Skeletal muscle cell (primary cell): ENCODE data around the gene ZNF223.

Experiments
- DNase-seq: peaks from one replicate; pipeline ENCODE4 v3.0.0-alpha.2; 2010; ENCODE audit warnings: low read depth
- H3K4me3 ChIP-seq: 2 replicates; pipeline ENCODE4 v1.5.1; 2011; ENCODE audit warnings: low read depth, mild to moderate bottlenecking, control low read depth, low read length, moderate library complexity

Gene ZNF223

DNA sequence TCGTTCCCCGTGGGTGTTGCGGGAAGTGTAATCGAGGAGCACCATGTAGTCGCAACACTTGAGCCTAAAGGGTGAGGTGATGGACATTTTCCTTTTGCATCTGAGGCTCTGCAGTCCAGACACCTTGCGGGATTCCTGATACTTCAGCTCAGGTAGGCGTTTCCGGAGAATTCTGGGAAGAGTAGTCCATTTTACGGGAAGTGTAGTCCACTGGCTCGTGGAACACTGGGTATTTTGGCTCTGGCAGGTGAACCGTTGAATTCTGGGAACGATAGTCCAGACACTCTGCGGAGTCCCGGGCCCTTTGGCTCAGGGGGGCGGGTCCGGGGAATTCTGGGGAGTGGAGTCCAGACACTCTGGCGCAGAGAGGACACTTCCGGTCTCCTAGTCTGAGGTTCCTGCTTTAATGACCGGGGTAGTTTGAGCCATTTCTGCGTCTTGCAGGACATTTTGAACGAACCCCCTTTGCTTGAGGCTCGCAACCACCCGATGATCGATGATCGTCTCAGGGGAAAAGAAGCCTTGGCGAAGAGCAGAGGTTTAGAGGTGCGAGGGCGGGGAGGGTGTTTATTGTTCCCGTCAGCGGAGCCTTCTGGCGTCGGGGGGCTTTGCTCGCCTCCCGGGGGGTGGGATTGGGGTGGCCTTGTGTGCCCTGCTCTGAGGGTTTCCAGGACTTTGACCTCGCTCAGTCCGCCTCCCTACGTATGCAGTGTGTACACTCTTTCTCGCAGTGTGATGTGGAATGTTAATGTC, at the start of gene ZNF223:
ZNF223 (plus strand) TSS at position 387 of the 753 bp plus-strand sequence. CDS start 3,141 bp downstream, outside the sequence.
- peak; percentile 71 for DNase-seq
- H3K4me3 ChIP-seq: peak within 1 kb of the TSS; percentile 84

- DNase-seq: no peak
- peak overlapping the region; percentile 91 for H3K4me3 ChIP-seq
These were observed 49.6 kb upstream of the ZNF223 start for GRCh38 chr19:44002212-44002565.

DNA sequence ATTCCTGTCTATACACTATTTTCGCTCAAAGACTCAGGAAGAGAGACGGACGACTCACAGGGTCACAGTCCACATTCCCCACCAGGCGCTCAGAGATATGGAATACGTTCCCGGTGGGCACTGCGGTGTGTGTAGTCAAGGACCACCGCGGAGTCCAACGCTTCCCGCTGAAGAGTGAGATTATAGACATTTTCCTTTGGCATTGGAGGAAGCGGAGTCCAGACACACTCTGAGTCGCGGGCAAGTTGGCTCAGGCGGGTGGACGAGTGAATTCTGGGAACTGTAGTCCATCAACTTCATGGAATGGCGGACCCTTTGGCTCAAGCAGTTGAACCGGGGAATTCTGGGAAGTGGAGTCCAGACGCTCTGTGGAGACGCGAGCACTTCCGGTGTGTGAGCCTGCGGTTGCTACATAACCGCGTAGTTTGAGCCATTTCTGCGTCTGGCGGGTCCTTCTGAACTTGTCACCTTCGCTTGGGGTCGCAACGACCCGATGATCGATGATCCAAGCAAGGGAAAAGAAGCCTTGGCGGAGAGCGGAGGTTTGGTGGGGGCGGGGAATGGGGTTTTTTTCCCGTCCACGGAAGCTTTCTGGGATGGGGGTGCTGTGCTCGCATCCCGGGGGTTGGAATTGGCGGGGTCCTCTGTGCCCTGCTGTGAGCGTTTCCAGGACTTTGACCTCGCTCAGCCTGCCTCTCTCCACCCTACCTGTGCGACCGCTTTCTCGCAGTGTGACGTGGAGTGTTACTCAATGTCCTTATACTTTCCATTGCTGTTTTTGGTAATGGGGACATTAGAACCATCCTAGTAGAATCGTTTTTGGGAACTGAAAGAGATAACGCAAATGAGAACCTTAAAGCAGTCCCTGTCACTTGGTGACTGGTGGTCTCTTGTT, 49.0 kb upstream of the ZNF223 start, which contains the start of gene ZNF230:
ZNF230 (plus strand) TSS at position 392 of the 895 bp plus-strand sequence. CDS start 4,122 bp downstream, outside the sequence.
- peak within 1 kb of the TSS; percentile 91 for H3K4me3 ChIP-seq
- peak; percentile 85 for DNase-seq

GRCh38 chr19:44003461-44004009, 48.3 kb upstream of the ZNF223 start:
- no peak for DNase-seq
- peak overlapping the region; percentile 91 for H3K4me3 ChIP-seq

DNA sequence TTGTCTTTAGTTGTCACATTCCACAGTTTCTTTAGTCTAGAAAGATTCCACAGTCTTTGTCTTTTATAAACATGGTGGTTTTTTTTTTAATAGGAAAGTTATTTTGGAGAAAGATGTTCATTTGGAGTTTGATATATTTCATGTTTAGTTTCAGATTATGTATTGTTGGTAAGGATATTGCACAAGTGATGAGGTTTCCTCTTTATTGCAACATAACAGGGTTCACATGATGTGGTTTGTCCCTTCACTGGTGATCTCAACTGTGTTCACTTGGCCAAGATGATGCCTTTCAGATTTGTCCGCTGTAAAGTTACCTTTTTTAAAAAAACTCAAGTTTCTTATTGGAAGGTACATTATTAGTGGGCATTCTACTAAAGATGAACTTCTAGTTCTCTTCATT, 45.9 kb upstream of the ZNF223 start:
- DNase-seq: peak; percentile 9
- no peak overlapping the region for H3K4me3 ChIP-seq

DNA sequence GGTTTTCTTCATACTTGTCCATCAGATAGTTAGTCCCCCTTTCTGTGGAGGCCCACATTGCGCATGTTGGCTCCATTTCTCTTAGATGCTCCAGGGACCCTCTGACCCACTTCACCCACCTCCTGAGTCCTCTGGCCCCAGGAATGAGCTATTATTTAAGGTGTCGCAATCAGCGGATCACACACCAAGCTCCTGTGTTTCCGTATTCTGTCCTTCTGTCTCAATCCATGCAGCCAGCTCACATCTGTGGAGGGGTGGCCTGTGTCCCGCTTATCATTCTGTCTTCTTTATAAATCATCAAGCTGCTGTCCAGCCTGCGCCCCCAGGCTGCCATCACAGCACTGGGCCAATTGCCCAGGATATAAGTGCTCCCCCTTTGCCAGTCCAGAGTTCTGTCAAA, 44.4 kb upstream of the ZNF223 start:
- no peak overlapping the region for H3K4me3 ChIP-seq
- DNase-seq: no peak

GRCh38 chr19:44010468-44010867, 41.4 kb upstream of the ZNF223 start:
- no peak overlapping the region for H3K4me3 ChIP-seq

DNA sequence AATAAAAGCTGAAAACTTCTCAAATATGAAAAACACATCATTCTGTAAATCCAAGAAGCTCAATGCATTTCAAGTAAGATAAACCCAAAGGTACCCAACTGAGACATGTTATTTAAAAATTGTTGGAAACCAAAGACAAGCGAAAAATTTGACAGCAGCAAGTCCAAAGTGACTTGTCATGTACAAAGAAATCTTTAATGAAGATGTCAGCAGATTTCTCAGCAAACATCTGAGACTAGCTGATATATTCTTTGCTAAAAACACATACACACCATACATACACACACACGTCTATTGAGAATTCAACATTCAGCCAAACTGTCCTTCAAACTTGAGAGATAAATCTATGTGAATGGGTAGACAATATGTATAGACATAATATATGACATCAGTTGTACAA, 32.3 kb upstream of the ZNF223 start:
- no peak overlapping the region for H3K4me3 ChIP-seq
- DNase-seq: no peak

More at GRCh38 chr19:44010468-44010867, 41.4 kb upstream of the ZNF223 start:
- DNase-seq: no peak

DNA sequence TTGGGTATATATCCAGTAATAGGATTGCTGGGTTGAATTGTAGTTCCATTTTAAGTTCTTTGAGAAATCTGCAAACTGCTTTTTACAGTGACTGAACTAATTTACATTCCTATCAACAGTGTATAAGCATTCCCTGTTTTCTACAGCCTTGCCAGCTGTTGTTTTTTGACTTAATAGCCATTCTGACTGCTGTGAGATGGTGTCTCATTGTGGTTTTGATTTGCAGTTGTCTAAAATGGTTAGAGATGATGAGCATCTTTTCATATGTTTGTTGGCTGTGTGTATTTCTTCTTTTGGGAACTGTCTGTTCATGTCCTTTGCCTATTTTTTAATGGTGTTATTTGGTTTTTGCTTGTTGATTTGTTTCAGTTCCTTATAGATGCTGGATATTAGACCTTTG, 30.6 kb upstream of the ZNF223 start:
- no peak overlapping the region for H3K4me3 ChIP-seq
- DNase-seq: no peak

- DNase-seq: no peak
- H3K4me3 ChIP-seq: peak overlapping the region; percentile 86
These were observed 27.0 kb upstream of the ZNF223 start for GRCh38 chr19:44024900-44025216.

- peak; percentile 65 for DNase-seq
- H3K4me3 ChIP-seq: peak within 1 kb of the TSS; percentile 86
These were observed 26.5 kb upstream of the ZNF223 start, which contains the start of gene ZNF222 for GRCh38 chr19:44025217-44025936. Gene ZNF222 (plus strand): TSS chr19:44025379. CDS start chr19:44025437, 58 bp downstream.

DNA sequence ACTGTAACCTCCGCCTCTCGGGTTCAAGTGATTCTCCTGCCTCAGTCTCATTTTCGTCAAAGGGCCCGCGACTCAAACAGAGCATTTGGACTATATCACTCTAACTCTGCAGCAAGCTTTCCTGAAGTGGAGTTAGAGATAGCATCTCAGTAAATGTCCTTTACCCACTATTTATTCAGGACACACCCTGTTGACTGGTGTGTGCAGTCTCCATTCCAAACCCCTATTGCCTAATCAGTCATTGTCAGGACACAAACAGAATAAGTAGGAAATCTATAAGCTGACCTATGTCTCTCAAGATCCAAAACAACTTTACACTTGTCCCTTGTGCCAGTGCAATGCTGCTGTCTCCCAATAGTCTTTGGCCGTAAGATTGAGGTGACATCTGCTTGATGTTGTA, 25.2 kb upstream of the ZNF223 start:
- DNase-seq: no peak
- no peak overlapping the region for H3K4me3 ChIP-seq

DNA sequence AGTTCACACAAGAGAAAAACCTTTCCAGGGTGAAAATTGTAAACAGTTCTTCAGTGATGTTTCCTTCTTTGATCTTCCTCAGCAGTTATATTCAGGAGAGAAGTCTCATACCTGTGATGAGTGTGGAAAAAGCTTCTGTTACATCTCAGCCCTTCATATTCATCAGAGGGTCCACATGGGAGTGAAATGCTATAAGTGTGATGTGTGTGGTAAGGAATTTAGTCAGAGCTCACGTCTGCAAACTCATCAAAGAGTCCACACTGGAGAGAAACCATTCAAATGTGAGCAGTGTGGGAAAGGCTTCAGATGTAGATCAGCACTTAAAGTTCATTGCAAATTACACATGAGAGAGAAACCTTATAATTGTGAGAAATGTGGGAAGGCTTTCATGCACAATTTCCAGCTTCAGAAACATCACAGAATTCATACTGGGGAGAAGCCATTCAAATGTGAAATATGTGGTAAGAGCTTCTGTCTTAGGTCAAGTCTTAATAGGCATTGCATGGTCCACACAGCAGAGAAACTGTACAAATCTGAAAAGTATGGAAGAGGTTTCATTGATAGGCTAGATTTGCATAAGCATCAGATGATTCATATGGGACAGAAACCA, 19.7 kb upstream of the ZNF223 start:
- DNase-seq: no peak
- H3K4me3 ChIP-seq: no peak overlapping the region

DNA sequence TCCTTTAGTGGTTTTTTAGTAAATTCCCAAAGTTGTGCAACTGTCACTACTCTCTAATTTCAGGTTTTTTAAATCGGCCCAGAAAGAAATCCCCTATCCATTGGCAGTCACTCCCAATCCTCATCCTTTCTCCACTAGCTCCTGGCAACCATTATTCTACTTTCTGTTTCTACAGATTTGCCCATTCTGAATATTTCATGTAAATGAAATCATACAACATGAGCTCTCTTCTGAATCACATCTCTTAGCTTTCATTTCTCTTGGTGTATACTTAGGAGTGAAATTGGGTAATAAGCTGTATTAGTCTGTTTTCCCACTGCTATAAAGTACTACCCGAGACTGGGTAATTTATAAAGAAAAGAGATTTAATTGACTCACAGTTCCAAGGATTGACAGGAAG, 9.7 kb upstream of the ZNF223 start:
- no peak for DNase-seq
- no peak overlapping the region for H3K4me3 ChIP-seq

DNA sequence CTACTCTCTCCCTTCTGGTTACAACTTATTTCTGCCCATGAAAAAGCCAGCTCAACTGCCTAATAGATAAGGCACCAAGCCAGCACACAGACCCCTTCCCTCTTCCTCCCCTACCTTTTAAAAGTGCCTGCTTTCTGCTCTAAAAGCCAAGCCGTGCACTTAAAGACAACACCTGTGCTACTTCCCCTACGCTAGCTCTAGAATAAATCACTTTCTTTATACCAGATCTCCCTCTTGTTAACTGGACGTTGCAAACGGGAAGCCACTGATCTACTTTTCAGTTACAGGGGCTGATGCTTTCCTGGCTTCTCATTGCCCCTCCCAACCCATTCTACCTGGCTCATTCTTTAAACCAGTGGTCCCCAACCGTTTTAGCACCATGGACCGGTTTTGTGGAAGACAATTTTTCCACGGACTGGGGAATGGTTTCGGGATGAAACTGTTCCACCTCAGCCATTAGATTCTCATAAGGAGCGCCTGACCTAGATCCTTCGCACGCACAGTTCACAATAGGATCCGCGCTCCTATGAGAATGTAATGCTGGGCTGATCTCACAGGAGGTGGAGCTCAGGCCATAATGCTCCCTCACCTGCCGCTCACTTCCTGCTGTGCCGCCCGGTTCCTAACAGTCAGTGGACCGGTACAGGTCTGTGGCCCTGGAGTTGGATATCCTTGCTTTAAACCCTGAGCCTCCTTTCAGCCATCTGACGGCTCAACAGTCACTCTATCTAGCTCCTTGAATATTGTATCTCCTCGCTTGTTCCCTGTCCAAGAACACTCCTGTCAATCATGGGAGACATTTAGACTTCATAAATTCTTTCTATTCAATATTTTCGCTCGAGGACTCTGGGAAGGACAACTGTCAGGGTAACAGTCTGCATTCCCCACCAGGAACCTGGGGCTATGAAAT, 841 bp upstream of the ZNF223 start:
- H3K4me3 ChIP-seq: peak overlapping the region; percentile 84
- DNase-seq: no peak

DNA sequence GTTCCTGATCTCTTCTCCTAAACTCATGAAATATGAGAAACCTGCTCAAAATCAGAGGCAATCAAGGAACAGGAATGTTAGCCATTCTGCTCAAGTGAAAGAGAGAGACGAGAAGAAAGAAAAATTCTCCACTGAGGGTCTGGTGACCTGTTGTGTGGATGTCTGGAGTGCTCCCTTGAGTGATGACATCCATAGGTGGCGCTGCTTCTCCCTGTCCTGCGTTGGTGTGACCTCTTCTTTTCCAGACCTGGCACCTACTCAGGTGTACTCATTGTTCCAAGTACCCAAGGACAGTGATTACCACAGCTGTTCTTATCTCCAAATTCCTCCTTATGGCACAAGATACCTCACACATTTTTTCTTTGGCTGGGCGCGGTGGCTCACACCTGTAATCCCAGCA, 4.0 kb downstream of the ZNF223 start:
- no peak overlapping the region for H3K4me3 ChIP-seq
- no peak for DNase-seq

DNA sequence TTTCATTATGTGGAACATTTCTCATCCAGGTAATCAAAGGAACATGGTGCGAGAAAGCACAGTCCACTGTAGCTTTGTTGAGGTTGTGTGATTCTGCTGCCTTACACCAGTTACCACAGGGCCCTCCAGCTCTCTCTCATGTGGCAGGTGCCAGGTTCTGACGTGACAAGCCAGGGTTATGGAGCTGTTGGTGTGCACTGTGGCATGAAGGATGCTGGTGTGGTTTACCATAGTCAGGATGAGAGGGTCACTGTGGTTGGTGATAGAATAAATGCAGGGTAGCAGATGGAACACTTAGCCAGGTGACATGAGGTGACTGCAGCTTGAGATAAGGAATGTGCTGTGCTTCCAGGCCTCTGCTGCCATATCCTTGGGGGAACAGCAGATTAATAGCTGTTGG, 7.4 kb downstream of the ZNF223 start:
- no peak overlapping the region for H3K4me3 ChIP-seq
- no peak for DNase-seq

DNA sequence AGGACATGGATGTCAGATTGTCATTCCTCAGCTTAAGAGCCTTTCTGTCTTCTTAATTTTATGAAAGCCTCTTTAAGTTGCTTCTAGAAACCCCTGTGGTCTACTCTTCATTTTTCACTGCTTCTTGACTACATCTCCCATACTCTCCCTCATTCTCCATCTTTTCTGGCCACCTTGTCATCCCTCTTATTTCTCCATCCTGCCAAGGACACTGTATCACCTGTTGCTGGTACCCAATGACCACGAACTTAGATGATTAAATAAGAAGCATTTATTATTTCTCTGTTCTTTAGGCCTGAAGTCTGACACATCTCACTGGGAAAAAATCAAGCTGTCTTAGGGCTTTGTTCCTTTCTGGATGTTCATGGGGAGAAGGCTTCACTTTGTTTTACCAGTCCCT, 9.2 kb downstream of the ZNF223 start:
- no peak for DNase-seq
- no peak overlapping the region for H3K4me3 ChIP-seq
